Measurements from ENCODE around the gene LBH. TPM values are rescaled to one million over a fixed set of nuclear protein-coding genes. Genes with fewer than 3 reads are reported as not detected.
A peak's percentile ranks its signal among the peaks of the same experiment; 100 is the strongest.

Gene LBH
- total and polyA plus RNA-seq, 2 experiments from 2014 or later, result 17.5 to 30.3 TPM

GRCh38 chr2:30218338-30218713 is 13.0 kb upstream of the LBH start:
- H3K36me3 ChIP-seq (ENCODE audit: insufficient read depth), result no peaks in the 10 kb centered on the region
- no peak for DNase-seq (ENCODE audit: low spot score)
- Mint-ChIP-seq H3K9me3 (no peaks in the 10 kb centered on the region), H3K36me3 (ENCODE audit: low read depth) (no peaks in the 10 kb centered on the region), H3K27me3 (ENCODE audit: insufficient read depth, low read depth, poor library complexity) (peaks cover 7% of the 10 kb centered on the region), H3K27ac (no peak overlapping the region), H3K4me1 (peaks cover 18% of the 10 kb centered on the region), H3K4me3 (no peak overlapping the region)
- TF ChIP-seq NANOG (IDR thresholded peaks at IDR 0.05; ENCODE audit: borderline replicate concordance) (no peak), STAT1 (IDR thresholded peaks at IDR 0.05; ENCODE audit: unreplicated experiment) (no peak), ZNF114 (CRISPR knock-in tag; IDR thresholded peaks at IDR 0.05) (no peak), ZNF331 (CRISPR knock-in tag; IDR thresholded peaks at IDR 0.05; ENCODE audit: low read depth) (no peak), EZH2 (IDR thresholded peaks at IDR 0.05; ENCODE audit: low read depth, unreplicated experiment) (no peak), REST (IDR thresholded peaks at IDR 0.05; ENCODE audit: unreplicated experiment) (no peak), POLR2AphosphoS5 (IDR thresholded peaks at IDR 0.05; ENCODE audit: low read depth) (no peak), ZNF462 (CRISPR knock-in tag; IDR thresholded peaks at IDR 0.05) (no peak), JUNB (IDR thresholded peaks at IDR 0.05; ENCODE audit: unreplicated experiment) (no peak), EZH2phosphoT487 (IDR thresholded peaks at IDR 0.05; ENCODE audit: unreplicated experiment) (no peak)
- H3F3A ChIP-seq (replicated peaks; ENCODE audit: low read depth), result no peaks in the 10 kb centered on the region
- no peaks in the 10 kb centered on the region for H4K20me1 ChIP-seq (replicated peaks; ENCODE audit: insufficient read depth)
- no peaks in the 10 kb centered on the region; the same call in 1 of the 2 replicates for H3K4me1 ChIP-seq (ENCODE audit: insufficient read depth)
- no peak overlapping the region for H3K27ac ChIP-seq (ENCODE audit: low read depth)
- no peak overlapping the region for H3K4me3 ChIP-seq
- no peaks in the 10 kb centered on the region for H3K79me2 ChIP-seq (replicated peaks; ENCODE audit: insufficient read depth)
- H3K9me2 ChIP-seq (ENCODE audit: insufficient read depth), result no peaks in the 10 kb centered on the region
- no peaks in the 10 kb centered on the region for H3K27me3 ChIP-seq (ENCODE audit: insufficient read depth)
- no peak overlapping the region for H3K4me2 ChIP-seq
- no peak for ATAC-seq
- peak overlapping the region; percentile 38; the same call in 1 of the 2 replicates for H2AFZ ChIP-seq
